HepG2 (cell line): ENCODE results near the gene ATG9A. TPM values are rescaled to one million over a fixed set of nuclear protein-coding genes. Genes with fewer than 3 reads are reported as not detected.
A peak's percentile ranks its signal among the peaks of the same experiment; 100 is the strongest.

Experiments
- AKNA ChIP-seq: sonication (generic); formaldehyde crosslinking; IDR thresholded peaks from 2 replicates; pipeline ENCODE4 v1.4.0; 2020; ENCODE audit warnings: missing genetic modification reagents, borderline replicate concordance
- ARID5B ChIP-seq: IDR thresholded peaks from 2 replicates; pipeline ENCODE4 v1.4.0; 2020; ENCODE audit warnings: mild to moderate bottlenecking, missing genetic modification reagents
- MTERF4 ChIP-seq: sonication (generic); formaldehyde crosslinking; IDR thresholded peaks from 2 replicates; pipeline ENCODE4 v1.8.0; 2023; ENCODE audit warnings: mild to moderate bottlenecking, missing genetic modification reagents
- NAIF1 ChIP-seq: sonication (generic); formaldehyde crosslinking; IDR thresholded peaks from 2 replicates; pipeline ENCODE4 v1.5.0; 2020; ENCODE audit warnings: mild to moderate bottlenecking, missing genetic modification reagents, borderline replicate concordance
- NFRKB ChIP-seq: fragments of 450-650 bp; IDR thresholded peaks from 2 replicates; pipeline ENCODE4 v1.6.1; 2017
- PBX2 ChIP-seq: IDR thresholded peaks from 2 replicates; pipeline ENCODE4 v1.6.1; 2016; ENCODE audit warnings: control low read depth
- PTBP1 ChIP-seq: fragments of 200-400 bp; formaldehyde crosslinking; IDR thresholded peaks from 2 replicates; pipeline ENCODE4 v1.6.1; 2018; ENCODE audit warnings: low read length, low read depth; ENCODE audit not compliant: poor library complexity, severe bottlenecking
- RELA ChIP-seq: sonication (generic); formaldehyde crosslinking; IDR thresholded peaks from 2 replicates; pipeline ENCODE4 v1.4.0; 2020; ENCODE audit warnings: missing genetic modification reagents
- TFDP1 ChIP-seq: IDR thresholded peaks from 2 replicates; pipeline ENCODE4 v1.6.1; 2016; ENCODE audit warnings: missing compliant biosample characterization, missing genetic modification reagents, borderline replicate concordance
- ZNF530 ChIP-seq: sonication (generic); formaldehyde crosslinking; IDR thresholded peaks from 2 replicates; pipeline ENCODE4 v1.5.0; 2020; ENCODE audit warnings: low read depth, mild to moderate bottlenecking, missing genetic modification reagents
- ZNF562 ChIP-seq: sonication (generic); formaldehyde crosslinking; IDR thresholded peaks from 2 replicates; pipeline ENCODE4 v1.8.0; 2022; ENCODE audit warnings: missing genetic modification reagents, borderline replicate concordance
- ZNF563 ChIP-seq: sonication (generic); formaldehyde crosslinking; IDR thresholded peaks from 2 replicates; pipeline ENCODE4 v1.8.0; 2022; ENCODE audit warnings: mild to moderate bottlenecking, moderate library complexity, missing genetic modification reagents
- ZNF619 ChIP-seq: sonication (generic); formaldehyde crosslinking; IDR thresholded peaks from 2 replicates; pipeline ENCODE4 v1.4.0; 2020; ENCODE audit warnings: mild to moderate bottlenecking, missing genetic modification reagents
- ZNF691 ChIP-seq: sonication (generic); formaldehyde crosslinking; IDR thresholded peaks from 2 replicates; pipeline ENCODE4 v1.4.0; 2020; ENCODE audit warnings: missing genetic modification reagents, low read depth, mild to moderate bottlenecking, borderline replicate concordance
- ZSCAN12 ChIP-seq: sonication (generic); formaldehyde crosslinking; IDR thresholded peaks from 2 replicates; pipeline ENCODE4 v1.9.0; 2021; ENCODE audit warnings: mild to moderate bottlenecking, missing genetic modification reagents
- polyA plus RNA-seq, 8 experiments: library from polyadenylated mRNA; depleted of rRNA in 3 of 8; stranded (reverse) in 7 of 8; unstranded in 1 of 8; fragments of >200 nt; fragmentation: Illumina TruSeq in 4 of 8; extraction: Trizol in 4 of 8; gene quantifications; 2 replicates each; pipeline versions ENCODE4 v1.2.1 to v1.2.3, GENCODE V29; 2011 to 2016; ENCODE audit warnings: low read depth in 4 of 8, missing spikeins in 1 of 8, mixed read lengths in 1 of 8; ENCODE audit not compliant: insufficient read depth in 1 of 8
- total RNA-seq, 5 experiments: library from RNA; depleted of rRNA; stranded (reverse); fragments of >200 nt; fragmentation: Illumina TruSeq; extraction: Trizol; gene quantifications; 2 replicates each; pipeline ENCODE4 v1.2.3, GENCODE V29; 2016; ENCODE audit warnings: low read depth in 1 of 5

Gene ATG9A
- total and polyA plus RNA-seq, 2 of the 13 experiments (the other 11 are each of a cell fraction or from before 2014, with no cell fraction given): 35.0 to 131 TPM

- 0 out of 2 replicates have a peak, but pooled peaks have one; percentile 48 for TF ChIP-seq ZSCAN12 (CRISPR knock-in tag)
- TF ChIP-seq NFRKB: no peak
- peak; percentile 52 for TF ChIP-seq PTBP1
- peak; percentile 43; the same call in 1 of the 2 replicates for TF ChIP-seq MTERF4 (CRISPR knock-in tag)
- TF ChIP-seq AKNA (CRISPR knock-in tag): no peak
- TF ChIP-seq ARID5B (CRISPR knock-in tag): peak; percentile 29
- TF ChIP-seq RELA (CRISPR knock-in tag): no peak; the same call in 1 of the 2 replicates
- peak; percentile 83 for TF ChIP-seq ZNF563 (CRISPR knock-in tag)
- no peak; the same call in 1 of the 2 replicates for TF ChIP-seq NAIF1
- TF ChIP-seq ZNF562 (CRISPR knock-in tag): no peak
- no peak for TF ChIP-seq TFDP1
- TF ChIP-seq ZNF619 (CRISPR knock-in tag): no peak; the same call in 1 of the 2 replicates
- TF ChIP-seq ZNF691 (CRISPR knock-in tag): no peak; the same call in 1 of the 2 replicates
- TF ChIP-seq PBX2 (CRISPR knock-in tag): peak; percentile 100
- TF ChIP-seq ZNF530 (CRISPR knock-in tag): no peak
Observed at GRCh38 chr2:219229305-219230058, at the start of gene ATG9A, which contains the start of gene ANKZF1 (continued).
